A549 (cell line): ENCODE measurements around the gene PSMB11. TPM values are rescaled to one million over a fixed set of nuclear protein-coding genes. Genes with fewer than 3 reads are reported as not detected.

Source experiments
- ATAC-seq, 2 experiments: fragments of 200-7000 bp in 1 of 2; fragments of >200 bp in 1 of 2; cut with Nextera tagmentation in 1 of 2; cut with Tn5 transposase in 1 of 2; 3 replicates each; pipeline versions ENCODE4 v1.8.0 to v1.9.1; 2018 to 2020; ENCODE audit warnings: mild to moderate bottlenecking in 1 of 2, moderate library complexity in 1 of 2
- CTCF ChIA-PET: fragments of 300-600 bp; sonication (Branson Sonifier 250); formaldehyde crosslinking; extraction: SDS; loops from one replicate; lab custom pipeline; 2021; ENCODE audit warnings: antibody characterized with exemption, inconsistent platforms; lab: Yijun Ruan, JAX
- POLR2A ChIA-PET: fragments of 350-600 bp; formaldehyde crosslinking; extraction: SDS; loops from one replicate; lab custom pipeline; 2021; ENCODE audit warnings: antibody characterized with exemption, inconsistent platforms; lab: Yijun Ruan, JAX
- DNase-seq, 2 experiments: peaks; one replicate each; pipeline versions ENCODE4 v3.0.0 to v3.0.0-alpha.2; 2011 to 2016; ENCODE audit warnings: low read depth in 1 of 2, low spot score in 1 of 2
- FAIRE-seq: peaks from 2 replicates; lab custom pipeline; 2011; peaks lifted over from hg19 to GRCh38; lab: Jason Lieb, UNC
- H3K27ac ChIP-seq, 2 experiments: fragments of >200 bp; sonication (Bioruptor Twin); formaldehyde crosslinking; 3 replicates each; pipeline ENCODE4 v1.5.1; 2016 to 2017
- H3K4me1 ChIP-seq: fragments of >200 bp; sonication (Bioruptor Twin); formaldehyde crosslinking; 3 replicates; pipeline ENCODE4 v1.6.1; 2016
- H3K4me2 ChIP-seq: fragments of >200 bp; sonication (Bioruptor Twin); formaldehyde crosslinking; 3 replicates; pipeline ENCODE4 v1.6.1; 2016
- H3K4me3 ChIP-seq: fragments of >200 bp; sonication (Bioruptor Twin); formaldehyde crosslinking; 3 replicates; pipeline ENCODE4 v1.5.1; 2016
- H3K9me3 ChIP-seq: fragments of >200 bp; sonication (Bioruptor Twin); formaldehyde crosslinking; 3 replicates; pipeline ENCODE4 v1.6.1; 2016
- BHLHE40 ChIP-seq: IDR thresholded peaks from 2 replicates; pipeline ENCODE4 v1.6.1; 2012; ENCODE audit warnings: low read depth, low read length, inconsistent platforms
- CBX2 ChIP-seq: fragments of 200-600 bp; sonication (generic); IDR thresholded peaks from 2 replicates; pipeline ENCODE4 v1.6.1; 2016; ENCODE audit warnings: low read depth, mild to moderate bottlenecking, borderline replicate concordance
- CEBPB ChIP-seq, 2 experiments: fragments of >200 bp in 1 of 2; sonication (Bioruptor Twin) in 1 of 2; formaldehyde crosslinking in 1 of 2; IDR thresholded peaks; 2 replicates each; pipeline ENCODE4 v1.6.1; 2012 to 2016
- CHD2 ChIP-seq: fragments of 150-350 bp; IDR thresholded peaks from 2 replicates; pipeline ENCODE4 v1.6.1; 2014; ENCODE audit warnings: low read length; ENCODE audit not compliant: partially characterized antibody
- CHD4 ChIP-seq: fragments of 200-600 bp; sonication (generic); IDR thresholded peaks from 2 replicates; pipeline ENCODE4 v1.6.1; 2016; ENCODE audit warnings: antibody characterized with exemption, mild to moderate bottlenecking, borderline replicate concordance
- EHMT2 ChIP-seq: fragments of 200-600 bp; sonication (generic); IDR thresholded peaks from 2 replicates; pipeline ENCODE4 v1.6.1; 2016; ENCODE audit warnings: antibody characterized with exemption, low read depth, mild to moderate bottlenecking, moderate library complexity
- EP300 ChIP-seq, 2 experiments: fragments of >200 bp; sonication (Bioruptor Twin); formaldehyde crosslinking; IDR thresholded peaks; 2 replicates in 1 of 2; 3 replicates in 1 of 2; pipeline ENCODE4 v1.6.1; 2016 to 2017
- HDAC2 ChIP-seq: fragments of 200-600 bp; sonication (generic); IDR thresholded peaks from 2 replicates; pipeline ENCODE4 v1.6.1; 2016
- HOXB13 ChIP-seq: fragments of 250-450 bp; sonication (Bioruptor Pico); IDR thresholded peaks from 2 replicates; pipeline ENCODE4 v1.5.0; 2020; ENCODE audit warnings: low read depth, mild to moderate bottlenecking, moderate library complexity
- KDM5A ChIP-seq: fragments of 200-600 bp; sonication (generic); IDR thresholded peaks from 2 replicates; pipeline ENCODE4 v1.6.1; 2016; ENCODE audit warnings: antibody characterized with exemption, mild to moderate bottlenecking
- MAFK ChIP-seq: fragments of 450-650 bp; IDR thresholded peaks from 2 replicates; pipeline ENCODE4 v1.6.1; 2014; ENCODE audit not compliant: partially characterized antibody
- MYC ChIP-seq: IDR thresholded peaks from 2 replicates; pipeline ENCODE4 v1.6.1; 2012; ENCODE audit warnings: mild to moderate bottlenecking, inconsistent platforms, low read length, improper control_type of control experiment, borderline replicate concordance
- NPAS2 ChIP-seq: fragments of 250-450 bp; sonication (Bioruptor Pico); IDR thresholded peaks from 2 replicates; pipeline ENCODE4 v1.8.0; 2022; ENCODE audit warnings: mild to moderate bottlenecking, moderate library complexity, borderline replicate concordance
- PHF8 ChIP-seq: fragments of 200-600 bp; sonication (generic); IDR thresholded peaks from 2 replicates; pipeline ENCODE4 v1.6.1; 2016; ENCODE audit warnings: low read depth, mild to moderate bottlenecking, antibody characterized with exemption, moderate library complexity, borderline replicate concordance
- RCOR1 ChIP-seq: fragments of 150-350 bp; IDR thresholded peaks from 2 replicates; pipeline ENCODE4 v1.6.1; 2014; ENCODE audit warnings: antibody characterized with exemption, low read length, low read depth
- RFX5 ChIP-seq: fragments of 450-650 bp; IDR thresholded peaks from 2 replicates; pipeline ENCODE4 v1.7.1; 2014; ENCODE audit warnings: antibody characterized with exemption, mild to moderate bottlenecking, moderate library complexity
- RNF2 ChIP-seq: fragments of 200-600 bp; sonication (generic); IDR thresholded peaks from 2 replicates; pipeline ENCODE4 v1.6.1; 2016; ENCODE audit warnings: low read depth, mild to moderate bottlenecking, antibody characterized with exemption, moderate library complexity, borderline replicate concordance
- SREBF2 ChIP-seq: fragments of 450-650 bp; IDR thresholded peaks from 2 replicates; pipeline ENCODE4 v1.6.1; 2014; ENCODE audit warnings: mild to moderate bottlenecking, moderate library complexity
- ZC3H11A ChIP-seq: fragments of 450-650 bp; IDR thresholded peaks from 2 replicates; pipeline ENCODE4 v1.6.1; 2014; ENCODE audit warnings: antibody characterized with exemption, mild to moderate bottlenecking
- ZSCAN20 ChIP-seq: fragments of 250-450 bp; sonication (Bioruptor Pico); IDR thresholded peaks from 2 replicates; pipeline ENCODE4 v1.8.0; 2022; ENCODE audit warnings: mild to moderate bottlenecking, moderate library complexity
- WGBS: methylation state at CpG from one replicate; pipeline ENCODE4 v1.1.6; 2017; ENCODE audit errors: missing lambda C conversion rate; 5-methylcytosine and 5-hydroxymethylcytosine counted together
- polyA plus RNA-seq, 4 experiments: library from polyadenylated mRNA; depleted of rRNA in 3 of 4; stranded (reverse); fragments of >200 nt; fragmentation: RNase III in 1 of 4; extraction: RNeasy Plus Mini Kit Qiagen cat#74134 plus additional on column Dnase treatment in 1 of 4; gene quantifications; 2 replicates in 3 of 4; 3 replicates in 1 of 4; pipeline ENCODE4 v1.2.3, GENCODE V29; 2011 to 2017
- TF ChIP-seq, protein P1 (sequence below): IDR thresholded peaks from 2 replicates; pipeline ENCODE4 v1.6.1; 2012
- TF ChIP-seq, protein P2 (sequence below): fragments of 200-600 bp; sonication (generic); IDR thresholded peaks from 2 replicates; pipeline ENCODE4 v1.6.1; 2016; ENCODE audit warnings: antibody characterized with exemption, mild to moderate bottlenecking, moderate library complexity
- TF ChIP-seq, protein P3 (sequence below): fragments of >200 bp; sonication (Bioruptor Twin); formaldehyde crosslinking; IDR thresholded peaks from 3 replicates; pipeline ENCODE4 v1.5.1; 2016
- TF ChIP-seq, protein P4 (sequence below): fragments of 450-650 bp; IDR thresholded peaks from 2 replicates; pipeline ENCODE4 v1.6.1; 2014; ENCODE audit warnings: antibody characterized with exemption

Gene PSMB11
- polyA plus RNA-seq, 2 of the 4 experiments (the other 2 are of a cell fraction): not detected

GRCh38 chr14:23090254-23090636 is 48.2 kb downstream of the PSMB11 start:
- 95% methylated on average over 4 of the region's 4 CpGs for WGBS
- Histone ChIP-seq H3K27ac (no peak overlapping the region), H3K4me1 (peaks cover 15% of the 10 kb centered on the region; the same call in 2 of the 3 replicates), H3K9me3 (no peaks in the 10 kb centered on the region), H3K4me2 (no peak overlapping the region), H3K4me3 (no peak overlapping the region)
- ATAC-seq (no peak), DNase-seq (no peak), FAIRE-seq (no peak)
- TF ChIP-seq RNF2 (no peak), CEBPB (IDR thresholded peaks at IDR 0.05) (no peak), RCOR1 (no peak), HDAC2 (no peak)
- TF ChIP-seq, protein P1, sequence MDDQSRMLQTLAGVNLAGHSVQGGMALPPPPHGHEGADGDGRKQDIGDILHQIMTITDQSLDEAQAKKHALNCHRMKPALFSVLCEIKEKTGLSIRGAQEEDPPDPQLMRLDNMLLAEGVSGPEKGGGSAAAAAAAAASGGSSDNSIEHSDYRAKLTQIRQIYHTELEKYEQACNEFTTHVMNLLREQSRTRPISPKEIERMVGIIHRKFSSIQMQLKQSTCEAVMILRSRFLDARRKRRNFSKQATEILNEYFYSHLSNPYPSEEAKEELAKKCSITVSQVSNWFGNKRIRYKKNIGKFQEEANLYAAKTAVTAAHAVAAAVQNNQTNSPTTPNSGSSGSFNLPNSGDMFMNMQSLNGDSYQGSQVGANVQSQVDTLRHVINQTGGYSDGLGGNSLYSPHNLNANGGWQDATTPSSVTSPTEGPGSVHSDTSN: no peak
- TF ChIP-seq, protein P2, sequence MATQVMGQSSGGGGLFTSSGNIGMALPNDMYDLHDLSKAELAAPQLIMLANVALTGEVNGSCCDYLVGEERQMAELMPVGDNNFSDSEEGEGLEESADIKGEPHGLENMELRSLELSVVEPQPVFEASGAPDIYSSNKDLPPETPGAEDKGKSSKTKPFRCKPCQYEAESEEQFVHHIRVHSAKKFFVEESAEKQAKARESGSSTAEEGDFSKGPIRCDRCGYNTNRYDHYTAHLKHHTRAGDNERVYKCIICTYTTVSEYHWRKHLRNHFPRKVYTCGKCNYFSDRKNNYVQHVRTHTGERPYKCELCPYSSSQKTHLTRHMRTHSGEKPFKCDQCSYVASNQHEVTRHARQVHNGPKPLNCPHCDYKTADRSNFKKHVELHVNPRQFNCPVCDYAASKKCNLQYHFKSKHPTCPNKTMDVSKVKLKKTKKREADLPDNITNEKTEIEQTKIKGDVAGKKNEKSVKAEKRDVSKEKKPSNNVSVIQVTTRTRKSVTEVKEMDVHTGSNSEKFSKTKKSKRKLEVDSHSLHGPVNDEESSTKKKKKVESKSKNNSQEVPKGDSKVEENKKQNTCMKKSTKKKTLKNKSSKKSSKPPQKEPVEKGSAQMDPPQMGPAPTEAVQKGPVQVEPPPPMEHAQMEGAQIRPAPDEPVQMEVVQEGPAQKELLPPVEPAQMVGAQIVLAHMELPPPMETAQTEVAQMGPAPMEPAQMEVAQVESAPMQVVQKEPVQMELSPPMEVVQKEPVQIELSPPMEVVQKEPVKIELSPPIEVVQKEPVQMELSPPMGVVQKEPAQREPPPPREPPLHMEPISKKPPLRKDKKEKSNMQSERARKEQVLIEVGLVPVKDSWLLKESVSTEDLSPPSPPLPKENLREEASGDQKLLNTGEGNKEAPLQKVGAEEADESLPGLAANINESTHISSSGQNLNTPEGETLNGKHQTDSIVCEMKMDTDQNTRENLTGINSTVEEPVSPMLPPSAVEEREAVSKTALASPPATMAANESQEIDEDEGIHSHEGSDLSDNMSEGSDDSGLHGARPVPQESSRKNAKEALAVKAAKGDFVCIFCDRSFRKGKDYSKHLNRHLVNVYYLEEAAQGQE: no peak
- CTCF ChIA-PET: interaction anchor here (0.6 to 5.9 kb wide), 15 partner anchors 9 to 161 kb away, joined by 3 to 78 read pairs (median 4); partner anchors contain the start of genes CDH24 and PRMT5
- POLR2A ChIA-PET: interaction anchor here (1.0 kb wide), 1 partner anchor 83 kb away, joined by 4 read pairs; no protein-coding TSS in a partner anchor

DNA sequence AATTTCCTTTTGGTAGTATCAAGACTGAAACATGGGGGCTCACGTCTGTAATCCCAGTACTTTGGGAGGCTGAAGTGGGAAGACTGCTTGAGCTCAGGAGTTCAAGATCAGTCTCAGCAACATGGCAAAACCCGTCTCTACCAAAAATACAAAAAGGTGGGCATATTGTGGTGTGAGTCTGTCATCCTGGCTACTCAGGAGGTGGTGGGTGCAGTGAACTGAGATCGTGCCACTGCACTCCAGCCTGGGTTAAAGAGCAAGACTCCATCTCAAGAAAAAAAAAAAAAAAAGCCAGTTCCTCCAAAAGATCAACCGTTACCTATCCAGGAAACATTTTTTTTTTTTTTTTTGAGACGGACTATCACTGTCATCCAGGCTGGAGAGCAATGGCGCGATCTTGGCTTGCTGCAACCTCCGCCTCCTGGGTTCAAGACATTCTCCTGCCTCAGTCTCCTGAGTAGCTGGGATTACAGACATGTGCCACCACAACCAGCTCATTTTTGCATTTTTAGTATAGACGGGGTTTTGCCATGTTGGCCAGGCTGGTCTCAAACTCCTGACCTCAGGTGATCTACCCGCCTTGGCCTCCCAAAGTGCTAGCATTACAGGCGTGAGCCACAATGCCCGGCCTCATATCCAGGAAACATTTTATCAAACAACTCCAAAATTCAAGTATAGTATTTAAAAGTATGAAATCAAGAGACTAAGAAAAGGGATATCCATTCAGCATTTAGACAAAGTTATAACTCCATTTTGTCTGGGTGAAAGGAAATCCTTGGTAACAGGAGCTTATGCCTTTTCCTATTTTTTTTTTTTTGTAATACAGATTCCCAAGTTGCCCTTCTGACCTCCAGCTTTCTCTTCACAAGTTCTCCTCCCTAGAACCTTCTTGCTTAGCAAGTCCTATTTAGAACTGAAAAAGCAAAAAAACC is 49.5 kb downstream of the PSMB11 start:
- Histone ChIP-seq H3K9me3 (no peaks in the 10 kb centered on the region), H3K4me2 (no peak overlapping the region), H3K27ac (no peak overlapping the region), H3K4me3 (no peak overlapping the region), H3K4me1 (peaks cover 17% of the 10 kb centered on the region)
- 85% methylated on average over 12 of the region's 12 CpGs for WGBS
- POLR2A ChIA-PET: interaction anchor here (0.7 to 1.3 kb wide), 2 partner anchors 20 to 29 kb away, joined by 4 to 9 read pairs; no protein-coding TSS in a partner anchor
- no peak for FAIRE-seq
- DNase-seq: no peak
- CTCF ChIA-PET: interaction anchor here (0.9 to 5.9 kb wide), 10 partner anchors 11 to 96 kb away, joined by 3 to 78 read pairs (median 7); partner anchors contain the start of gene CDH24
- ATAC-seq: no peak
- no peak for TF ChIP-seq EHMT2
- no peak for TF ChIP-seq NPAS2 (CRISPR knock-in tag)
- TF ChIP-seq RFX5: no peak
- no peak for TF ChIP-seq RNF2
- no peak for TF ChIP-seq CHD4

- ChIA-PET POLR2A (no interaction called here), CTCF (interaction anchor here (1.4 to 5.9 kb wide), 5 partner anchors 15 to 94 kb away, joined by 3 to 78 read pairs (median 10); partner anchors contain the start of gene CDH24)
- H3K4me2 ChIP-seq: peak overlapping the region; percentile 98
- H3K9me3 ChIP-seq: no peaks in the 10 kb centered on the region
- H3K4me3 ChIP-seq: no peak overlapping the region
- DNase-seq (no peak), FAIRE-seq (no peak), ATAC-seq (no peak)
- 91% methylated on average over 2 of the region's 2 CpGs for WGBS
- H3K27ac ChIP-seq: no peak overlapping the region
- peaks cover 23% of the 10 kb centered on the region for H3K4me1 ChIP-seq
- TF ChIP-seq MYC (no peak), RCOR1 (no peak), NPAS2 (CRISPR knock-in tag) (no peak), EP300 (IDR thresholded peaks at IDR 0.05) (no peak), KDM5A (no peak), ZC3H11A (no peak), BHLHE40 (no peak), CHD2 (no peak), CBX2 (no peak), MAFK (no peak), CHD4 (no peak), HOXB13 (CRISPR knock-in tag) (no peak), PHF8 (no peak), SREBF2 (no peak), ZSCAN20 (CRISPR knock-in tag) (no peak)
- TF ChIP-seq, protein P3, sequence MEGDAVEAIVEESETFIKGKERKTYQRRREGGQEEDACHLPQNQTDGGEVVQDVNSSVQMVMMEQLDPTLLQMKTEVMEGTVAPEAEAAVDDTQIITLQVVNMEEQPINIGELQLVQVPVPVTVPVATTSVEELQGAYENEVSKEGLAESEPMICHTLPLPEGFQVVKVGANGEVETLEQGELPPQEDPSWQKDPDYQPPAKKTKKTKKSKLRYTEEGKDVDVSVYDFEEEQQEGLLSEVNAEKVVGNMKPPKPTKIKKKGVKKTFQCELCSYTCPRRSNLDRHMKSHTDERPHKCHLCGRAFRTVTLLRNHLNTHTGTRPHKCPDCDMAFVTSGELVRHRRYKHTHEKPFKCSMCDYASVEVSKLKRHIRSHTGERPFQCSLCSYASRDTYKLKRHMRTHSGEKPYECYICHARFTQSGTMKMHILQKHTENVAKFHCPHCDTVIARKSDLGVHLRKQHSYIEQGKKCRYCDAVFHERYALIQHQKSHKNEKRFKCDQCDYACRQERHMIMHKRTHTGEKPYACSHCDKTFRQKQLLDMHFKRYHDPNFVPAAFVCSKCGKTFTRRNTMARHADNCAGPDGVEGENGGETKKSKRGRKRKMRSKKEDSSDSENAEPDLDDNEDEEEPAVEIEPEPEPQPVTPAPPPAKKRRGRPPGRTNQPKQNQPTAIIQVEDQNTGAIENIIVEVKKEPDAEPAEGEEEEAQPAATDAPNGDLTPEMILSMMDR: no peak
- TF ChIP-seq, protein P4, sequence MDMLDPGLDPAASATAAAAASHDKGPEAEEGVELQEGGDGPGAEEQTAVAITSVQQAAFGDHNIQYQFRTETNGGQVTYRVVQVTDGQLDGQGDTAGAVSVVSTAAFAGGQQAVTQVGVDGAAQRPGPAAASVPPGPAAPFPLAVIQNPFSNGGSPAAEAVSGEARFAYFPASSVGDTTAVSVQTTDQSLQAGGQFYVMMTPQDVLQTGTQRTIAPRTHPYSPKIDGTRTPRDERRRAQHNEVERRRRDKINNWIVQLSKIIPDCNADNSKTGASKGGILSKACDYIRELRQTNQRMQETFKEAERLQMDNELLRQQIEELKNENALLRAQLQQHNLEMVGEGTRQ: no peak
These were observed 51.1 kb downstream of the PSMB11 start for GRCh38 chr14:23093104-23093503.
